Right lobe of liver (tissue), 4 donors: Measurements from ENCODE around the gene TCF12.

ENCODE experiments used
- CTCF ChIP-seq, 4 donors: fragments of 200-600 bp in 3 of 4; fragments of 450-650 bp in 1 of 4; IDR thresholded peaks; one replicate each; pipeline versions ENCODE4 v1.5.1 to v1.8.0; 2016 to 2022; ENCODE audit warnings: antibody characterized with exemption in 4 of 4, mild to moderate bottlenecking in 2 of 4
- POLR2A ChIP-seq: fragments of 450-650 bp; IDR thresholded peaks from one replicate; pipeline ENCODE4 v1.6.1; 2017; ENCODE audit warnings: antibody characterized with exemption, mild to moderate bottlenecking
- donor health status: DM: no; HTN: no; CAD: no.
- donor health status: DM: no; HTN: no; CAD: no.
- donor health status: DM: no; HTN: yes; CAD: no.

GRCh38 chr15:57310876-57311275 is 392.4 kb downstream of the TCF12 start:
- no peak for TF ChIP-seq CTCF (IDR thresholded peaks at IDR 0.05)
- no peak for TF ChIP-seq POLR2A
